DND-41 (cell line): ENCODE data around the gene ZNF497.

Experiments used
- CTCF ChIP-seq: IDR thresholded peaks from 2 replicates; pipeline ENCODE4 v1.5.1; 2012; ENCODE audit warnings: borderline replicate concordance, low read length, moderate library complexity, mild to moderate bottlenecking; ENCODE audit not compliant: poor library complexity, severe bottlenecking; ENCODE audit errors: extremely low read depth
- EZH2 ChIP-seq: IDR thresholded peaks from 3 replicates; pipeline ENCODE4 v1.6.1; 2012; ENCODE audit warnings: borderline replicate concordance, low read depth, mild to moderate bottlenecking, moderate library complexity, low read length, inconsistent platforms; ENCODE audit not compliant: severe bottlenecking

GRCh38 chr19:58372311-58373133 is 10.0 kb upstream of the ZNF497 start:
- TF ChIP-seq CTCF (no peak), EZH2 (no peak)
